NCI-H2196 (cell line): ENCODE data around the gene DPH6.
"Not testable (repeated sequence)": the region's sequence is repeated elsewhere in the genome, so short reads cannot be mapped to it uniquely, and the experiment has no call there.

Experiments used
- DNase-seq: peaks from one replicate; lab custom pipeline; 2025; ENCODE audit not compliant: unreplicated experiment; lab: John Stamatoyannopoulos, UW

Gene DPH6

DNA sequence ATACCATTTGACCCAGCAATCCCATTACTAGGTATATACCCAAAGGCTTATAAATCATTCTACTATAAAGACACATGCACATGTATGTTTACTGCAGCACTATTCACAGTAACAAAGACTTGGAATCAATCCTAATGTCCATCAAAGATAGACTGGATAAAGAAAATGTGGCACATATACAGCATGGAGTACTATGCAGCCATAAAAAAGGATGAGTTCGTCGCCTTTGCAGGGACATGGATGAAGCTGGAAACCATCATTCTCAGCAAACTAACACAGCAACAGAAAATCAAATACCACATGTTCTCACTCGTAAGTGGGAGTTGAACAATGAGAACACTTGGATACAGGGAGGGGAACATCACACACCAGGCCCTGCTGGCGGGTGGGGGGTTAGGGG lies 104.7 kb downstream of the DPH6 start:
- not testable (repeated sequence) for DNase-seq

DNA sequence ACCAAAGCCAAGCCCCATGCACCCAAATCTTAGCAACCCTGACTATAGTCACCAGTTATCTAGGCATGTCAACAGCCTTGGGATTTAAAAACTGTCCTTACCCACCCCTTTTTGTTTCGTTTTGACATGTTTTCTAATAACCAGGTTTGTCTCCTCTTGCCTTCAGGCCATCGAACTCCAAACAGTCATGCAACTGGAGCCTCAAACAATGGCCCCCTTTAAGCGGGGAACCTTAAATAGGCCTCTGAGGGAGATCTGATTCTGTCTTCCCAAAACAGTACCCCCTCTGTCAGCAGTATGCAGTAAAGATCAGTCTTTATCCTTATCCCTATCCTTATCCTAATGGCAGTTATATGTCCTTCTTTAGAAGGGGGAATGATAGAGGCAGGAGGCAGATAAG lies 105.7 kb downstream of the DPH6 start:
- no peak for DNase-seq

DNA sequence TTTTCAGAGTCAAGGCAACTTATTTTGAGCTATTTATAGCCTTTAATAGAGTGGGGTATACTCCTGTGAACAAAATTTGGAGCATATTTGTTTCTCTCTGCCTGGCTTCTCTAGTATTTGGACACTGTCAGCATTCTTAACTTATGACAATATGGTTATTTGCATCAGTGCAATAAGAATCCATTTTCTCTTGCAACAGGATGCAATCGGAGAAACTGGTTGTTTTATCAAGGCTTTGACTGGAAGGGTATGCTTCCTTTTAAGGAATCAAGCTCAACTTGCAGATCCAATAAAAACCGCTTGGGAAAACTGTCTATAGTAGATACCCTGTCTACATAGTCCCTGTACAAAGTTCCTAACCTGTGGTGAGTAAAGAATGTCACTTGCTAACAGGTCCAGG lies 106.7 kb downstream of the DPH6 start:
- DNase-seq, result no peak

GRCh38 chr15:35437157-35437556 lies 108.8 kb downstream of the DPH6 start:
- DNase-seq, result no peak

- DNase-seq, result no peak
Measured at GRCh38 chr15:35436422-35436821, 109.5 kb downstream of the DPH6 start.

- no peak for DNase-seq
Measured at GRCh38 chr15:35431281-35431680, 114.7 kb downstream of the DPH6 start.

- DNase-seq, result no peak
Measured at GRCh38 chr15:35430301-35430700, 115.7 kb downstream of the DPH6 start.

DNA sequence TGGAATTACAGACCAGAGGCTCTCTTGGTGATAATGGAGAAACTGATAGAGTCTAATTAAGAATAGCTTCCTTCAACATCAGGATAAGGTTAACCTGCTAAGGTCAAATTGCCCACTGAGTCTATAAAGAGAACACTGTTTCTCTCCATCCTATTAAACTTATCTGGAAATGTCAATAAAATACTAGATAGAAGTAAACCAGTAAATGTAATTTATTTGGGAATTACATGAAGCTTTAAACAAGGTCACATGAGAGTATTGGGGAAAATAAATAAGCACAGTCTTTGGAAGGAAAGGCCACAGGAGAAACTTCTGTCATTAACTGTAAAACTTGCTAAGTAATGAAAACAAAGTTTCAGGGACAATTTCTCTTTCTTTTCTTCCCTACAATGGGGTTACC lies 118.5 kb downstream of the DPH6 start:
- DNase-seq, result no peak

DNA sequence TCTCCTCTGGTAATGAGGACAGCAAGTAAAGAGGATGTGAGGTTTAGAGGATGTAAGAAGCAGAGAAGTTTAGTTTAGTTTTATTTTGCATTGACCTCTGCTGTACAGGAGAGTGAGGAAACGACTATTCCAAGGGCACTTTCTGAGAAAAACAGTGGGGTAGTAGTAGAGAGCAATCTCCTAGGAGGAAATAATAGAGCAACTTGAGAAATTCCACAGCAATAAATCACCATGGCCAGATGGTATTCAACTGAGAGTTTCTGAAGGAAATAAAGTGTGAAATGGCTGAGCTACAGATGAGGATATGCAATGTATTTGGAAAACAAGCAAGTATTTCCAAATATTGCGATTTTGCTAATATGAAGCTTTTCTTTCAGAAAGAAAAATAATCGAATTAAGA lies 118.9 kb downstream of the DPH6 start:
- DNase-seq, result no peak

DNA sequence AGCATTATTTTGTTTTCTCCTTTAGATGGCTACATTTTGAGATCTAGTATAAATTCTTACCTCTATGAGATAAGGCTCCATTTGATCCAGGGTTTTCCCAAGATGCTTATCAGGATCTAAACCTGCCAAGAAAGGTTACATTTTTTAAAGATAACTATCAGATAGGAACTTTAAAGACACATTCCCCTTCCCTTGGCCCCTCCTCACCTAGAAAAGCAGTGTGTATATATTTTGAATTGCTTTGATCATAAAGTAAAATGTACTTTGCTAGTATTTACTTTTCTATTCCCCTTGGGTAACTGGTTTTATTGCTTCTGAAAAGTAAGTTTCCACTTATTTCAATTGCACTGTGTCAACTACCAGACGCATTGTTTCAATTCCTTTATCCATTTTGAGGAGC lies 135.2 kb downstream of the DPH6 start:
- no peak for DNase-seq

DNA sequence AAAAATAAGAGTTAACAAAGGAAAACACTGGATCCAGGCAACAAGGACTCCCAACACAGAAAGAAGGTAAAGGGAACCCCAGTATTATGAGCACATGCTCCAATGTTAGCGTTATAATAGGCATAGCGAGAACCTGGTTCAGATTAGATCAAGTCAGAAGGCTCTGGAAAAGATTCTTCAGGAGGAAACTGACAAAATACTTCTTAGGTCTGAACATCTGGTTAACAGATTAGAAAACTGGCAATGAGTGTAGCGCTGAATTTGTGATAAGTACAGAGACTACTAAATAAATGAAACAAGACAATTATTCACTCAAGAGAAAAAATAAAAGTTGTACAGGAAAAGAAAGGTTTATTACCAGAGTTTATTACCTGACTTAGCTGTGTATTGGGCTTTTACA lies 146.1 kb downstream of the DPH6 start:
- no peak for DNase-seq

DNA sequence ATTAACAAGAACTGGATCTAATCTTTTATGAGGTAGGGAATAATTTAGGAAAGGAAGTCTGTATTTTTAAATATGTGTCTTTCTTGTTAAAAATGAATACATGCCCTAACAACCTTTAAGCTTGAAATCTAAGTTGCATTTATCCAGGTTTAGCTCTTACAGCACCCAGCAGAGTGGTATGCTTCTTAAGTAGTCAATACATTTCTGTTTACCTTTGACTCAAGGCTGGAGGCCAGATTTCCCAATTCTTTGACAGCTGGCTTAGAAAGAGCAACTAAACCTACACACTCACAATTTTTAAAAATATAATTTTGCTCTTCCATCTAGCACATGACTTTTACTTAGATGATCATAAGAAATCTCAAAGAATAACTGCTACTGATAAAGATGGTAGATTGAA lies 148.9 kb downstream of the DPH6 start:
- no peak for DNase-seq

DNA sequence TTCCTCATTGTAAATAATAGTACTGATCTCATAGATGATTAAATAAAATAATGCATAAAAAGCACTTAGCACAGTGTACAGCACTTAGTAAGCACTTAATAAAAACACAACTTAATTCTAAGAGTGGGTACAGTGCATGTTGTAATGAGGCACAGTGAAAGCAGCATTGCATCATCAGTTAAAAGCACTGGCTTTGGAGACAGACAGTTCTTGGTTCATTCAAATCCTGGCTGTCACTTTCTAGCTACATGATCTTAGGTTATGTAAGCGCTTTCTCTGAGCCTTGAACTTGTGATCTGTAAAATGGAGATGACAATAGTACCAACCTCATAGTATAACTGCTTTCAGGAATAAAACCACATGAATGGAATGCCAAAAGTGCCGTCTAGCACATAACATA lies 151.5 kb downstream of the DPH6 start:
- no peak for DNase-seq

GRCh38 chr15:35393398-35393797 lies 152.6 kb downstream of the DPH6 start:
- no peak for DNase-seq

DNA sequence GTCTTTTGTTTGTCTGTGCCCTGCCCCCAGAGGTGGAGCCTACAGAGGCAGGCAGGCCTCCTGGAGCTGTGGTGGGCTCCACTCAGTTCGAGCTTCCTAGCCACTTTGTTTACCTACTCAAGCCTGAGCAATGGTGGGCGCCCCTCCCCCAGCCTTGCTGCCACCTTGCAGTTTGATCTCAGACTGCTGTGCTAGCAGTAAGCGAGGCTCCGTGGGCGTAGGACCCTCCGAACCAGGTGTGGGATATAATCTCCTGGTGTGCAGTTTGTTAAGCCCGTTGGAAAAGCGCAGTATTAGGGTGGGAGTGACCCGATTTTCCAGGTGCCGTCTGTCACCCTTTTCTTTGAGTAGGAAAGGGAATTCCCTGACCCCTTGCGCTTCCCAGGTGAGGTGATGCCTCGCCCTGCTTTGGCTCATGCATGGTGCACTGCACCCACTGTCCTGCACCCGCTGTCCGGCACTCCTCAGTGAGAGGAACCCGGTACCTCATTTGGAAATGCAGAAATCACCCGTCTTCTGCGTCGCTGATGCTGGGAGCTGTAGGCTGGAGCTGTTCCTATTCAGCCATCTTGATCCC lies 154.5 kb downstream of the DPH6 start:
- DNase-seq, result not testable (repeated sequence)

DNA sequence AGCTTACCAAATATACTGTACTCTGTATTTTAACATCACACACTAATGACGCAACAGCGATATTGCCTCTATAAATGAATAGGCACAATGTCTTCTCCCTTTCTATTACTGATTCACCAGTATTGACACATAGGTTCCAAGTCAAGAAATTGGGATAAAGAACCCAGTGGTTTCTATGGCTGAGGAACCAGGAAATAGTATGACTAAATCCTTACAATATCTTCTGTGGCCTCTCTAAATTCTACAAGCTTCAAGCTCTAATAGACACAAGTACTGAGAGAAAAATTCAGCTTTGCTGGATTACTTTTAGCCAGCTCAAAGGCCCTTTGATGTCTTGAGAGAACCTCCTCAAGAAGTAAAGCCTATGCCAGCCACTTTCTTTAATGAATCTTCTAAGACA lies 162.5 kb downstream of the DPH6 start:
- DNase-seq, result no peak

- no peak for DNase-seq
Measured at GRCh38 chr15:35381328-35381727, 164.6 kb downstream of the DPH6 start.

DNA sequence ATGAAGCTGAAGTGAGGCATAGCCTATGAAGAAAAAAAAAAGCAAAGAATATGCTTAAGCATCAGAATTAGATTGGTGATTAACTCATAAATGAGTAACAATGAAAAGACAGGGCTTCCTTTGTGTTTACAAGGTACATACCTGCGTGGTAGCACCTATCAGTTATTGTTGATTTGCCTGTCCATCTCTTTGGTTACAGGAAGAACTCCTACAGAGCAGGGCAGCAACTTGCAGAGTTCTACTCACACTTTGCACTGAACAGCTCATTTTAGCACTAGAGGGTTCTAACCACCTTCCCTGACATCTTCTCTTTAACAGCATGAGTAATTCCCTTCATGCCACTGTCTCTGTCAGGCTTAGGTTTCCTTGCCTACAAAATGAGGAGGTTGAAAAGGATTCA lies 166.0 kb downstream of the DPH6 start:
- no peak for DNase-seq

DNA sequence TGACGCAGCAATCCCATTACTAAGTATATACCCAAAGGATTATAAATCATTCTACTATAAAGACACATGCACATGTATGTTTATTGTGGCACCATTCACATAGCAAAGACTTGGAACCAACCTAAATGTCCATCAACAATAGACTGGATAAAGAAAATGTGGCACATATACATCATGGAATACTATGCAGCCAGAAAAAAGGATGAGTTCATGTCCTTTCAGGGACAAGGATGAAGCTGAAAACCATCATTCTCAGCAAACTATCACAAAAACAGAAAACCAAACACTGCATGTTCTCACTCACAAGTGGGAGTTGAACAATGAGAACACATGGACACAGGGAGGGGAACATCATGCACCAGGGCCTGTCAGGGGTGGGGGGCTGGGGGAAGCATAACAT lies 167.5 kb downstream of the DPH6 start:
- DNase-seq, result not testable (repeated sequence)

DNA sequence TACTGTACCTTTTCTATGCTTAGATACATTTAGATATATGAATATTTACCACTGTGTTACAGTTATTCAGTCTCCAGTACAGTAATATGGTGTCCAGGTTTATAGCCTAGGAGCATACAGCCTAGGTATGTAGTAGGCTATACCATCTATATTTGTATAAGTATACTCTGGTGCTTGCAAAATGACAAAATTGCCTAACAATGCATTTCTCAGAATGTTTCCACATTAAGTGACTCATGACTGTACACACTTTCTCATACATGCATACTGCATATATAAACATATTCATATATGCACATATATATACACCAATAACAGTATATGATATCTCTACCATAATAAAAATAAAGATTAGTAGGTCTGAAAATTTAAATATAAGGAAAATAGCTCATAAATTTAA lies 169.3 kb downstream of the DPH6 start:
- no peak for DNase-seq

DNA sequence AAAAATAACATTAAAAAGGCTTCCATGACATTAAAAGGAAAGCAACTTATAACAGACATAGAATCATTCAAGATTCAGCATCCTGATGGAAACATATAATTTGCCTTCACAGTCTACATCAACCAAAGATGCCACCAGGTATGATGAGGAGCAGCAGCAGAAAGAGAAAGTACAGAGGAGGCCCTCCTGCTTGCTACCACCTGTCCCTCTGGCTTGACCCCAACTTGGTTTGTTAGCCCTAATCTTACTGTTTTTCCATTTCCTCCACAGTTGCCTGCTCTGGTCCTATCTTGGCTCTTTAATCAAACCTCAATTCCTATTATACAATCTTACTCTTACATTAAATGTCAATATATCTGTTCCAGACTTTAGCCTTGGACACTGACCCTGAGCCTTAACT lies 171.3 kb downstream of the DPH6 start:
- no peak for DNase-seq

DNA sequence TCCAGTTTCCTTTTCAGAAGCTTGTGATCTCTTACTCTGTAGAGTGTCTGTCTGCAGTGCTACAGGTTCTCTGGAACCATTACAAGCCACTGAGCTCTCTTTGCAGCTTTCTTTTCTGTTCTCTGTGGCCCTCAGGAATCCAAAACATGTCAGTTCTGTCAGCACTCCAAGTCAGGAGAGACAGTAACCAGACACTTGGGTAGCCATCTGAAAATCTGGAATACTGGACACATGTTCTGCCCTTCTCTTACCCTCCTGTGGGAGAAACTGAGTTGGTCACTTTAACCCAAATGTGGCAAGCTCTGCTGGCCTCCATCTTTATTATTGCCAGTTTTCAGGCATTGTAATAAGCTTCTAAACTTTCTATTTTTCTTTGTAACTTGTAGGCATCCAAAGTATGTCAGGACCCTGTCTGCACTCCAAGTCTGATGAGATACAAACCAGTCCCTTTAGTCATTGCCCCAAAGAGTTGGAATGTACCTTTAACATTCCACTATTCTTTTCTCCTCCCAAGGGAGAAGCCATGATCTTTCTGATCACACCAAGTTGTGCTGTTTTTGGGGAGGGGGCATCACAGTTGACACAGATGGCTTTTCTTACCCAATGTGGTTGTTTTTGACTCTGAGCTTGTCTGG lies 183.7 kb downstream of the DPH6 start:
- DNase-seq, result no peak

DNA sequence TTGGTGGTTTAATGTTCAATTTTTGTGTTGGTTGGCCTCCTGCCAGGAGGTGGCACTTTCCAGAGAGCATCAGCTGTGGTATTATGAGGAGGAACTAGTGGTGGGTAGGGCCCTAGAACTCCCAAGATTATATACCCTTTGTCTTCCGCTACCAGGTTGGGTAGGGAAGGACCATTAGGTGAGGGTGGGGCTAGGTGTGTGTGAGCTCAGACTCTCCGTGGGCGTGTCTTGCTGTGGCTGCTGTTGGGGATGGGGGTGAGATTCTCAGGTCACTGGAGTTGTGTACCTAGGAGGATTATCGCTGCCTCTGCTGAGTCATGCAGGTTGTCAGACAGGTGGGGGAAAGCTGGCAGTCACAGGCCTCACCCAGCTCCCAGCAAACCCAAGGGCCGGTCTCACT lies 187.1 kb downstream of the DPH6 start:
- DNase-seq, result no peak
